ENCODE data around the gene OST4.
"Not testable (repeated sequence)": the region's sequence is repeated elsewhere in the genome, so short reads cannot be mapped to it uniquely, and the experiment has no call there.

GRCh38 chr2:27075566-27075871 is 4.1 kb upstream of the OST4 start:
- not testable (repeated sequence) for TF ChIP-seq CTCF (IDR thresholded peaks at IDR 0.05; ENCODE audit: insufficient read depth, low read depth, low read length); EZH2 (IDR thresholded peaks at IDR 0.05; ENCODE audit: insufficient read depth, low read length)

All from astrocyte (in vitro differentiated cells and primary cell).